Activated CD8-positive, alpha-beta T cell treated with anti-CD3 and anti-CD28 coated beads for 36 hours (primary cell): Measurements from ENCODE around the gene GRK6. TPM values are rescaled to one million over a fixed set of nuclear protein-coding genes. Genes with fewer than 3 reads are reported as not detected.

Experiments
- ATAC-seq: fragments of 200-7000 bp; cut with Tn5 transposase; one replicate; pipeline ENCODE4 v1.10.0; 2021; ENCODE audit warnings: mild to moderate bottlenecking, moderate library complexity
- CTCF ChIA-PET: fragments of 350-600 bp; sonication (Branson Sonifier 250); formaldehyde crosslinking; loops from one replicate; lab custom pipeline; 2021; ENCODE audit warnings: antibody characterized with exemption; lab: Charles Lee
- POLR2A ChIA-PET: fragments of 350-600 bp; sonication (Branson Sonifier 250); formaldehyde crosslinking; loops from one replicate; lab custom pipeline; 2021; ENCODE audit warnings: antibody characterized with exemption; lab: Charles Lee
- DNase-seq: peaks from one replicate; pipeline ENCODE4 v3.0.0-alpha.2; 2020
- H3K27ac Mint-ChIP-seq: one replicate; pipeline ENCODE4 v1.8.0; 2021; ENCODE audit warnings: mild to moderate bottlenecking, mixed read lengths
- H3K27me3 Mint-ChIP-seq: one replicate; pipeline ENCODE4 v1.8.0; 2021; ENCODE audit warnings: mixed read lengths
- H3K36me3 Mint-ChIP-seq: one replicate; pipeline ENCODE4 v1.8.0; 2021; ENCODE audit warnings: low read depth, mixed read lengths
- H3K4me1 Mint-ChIP-seq: one replicate; pipeline ENCODE4 v1.8.0; 2021; ENCODE audit warnings: low read depth, mixed read lengths
- H3K4me3 Mint-ChIP-seq: one replicate; pipeline ENCODE4 v1.8.0; 2021; ENCODE audit warnings: mild to moderate bottlenecking, moderate library complexity, mixed read lengths
- H3K9me3 Mint-ChIP-seq: one replicate; pipeline ENCODE4 v1.8.0; 2021; ENCODE audit warnings: mixed read lengths
- CTCF ChIP-seq: fragments of 200-600 bp; IDR thresholded peaks from one replicate; pipeline ENCODE4 v1.8.0; 2022; ENCODE audit warnings: antibody characterized with exemption, mild to moderate bottlenecking
- intact Hi-C: fragments of 100-400 bp; cut with micrococcal nuclease; formaldehyde crosslinking; loops from one replicate; pipeline ENCODE4 v1.10.0; 2022
- total RNA-seq, 2 experiments: library from RNA; stranded (reverse); gene quantifications; one replicate each; pipeline ENCODE4 v1.2.3, GENCODE V29; 2021

GRK6 gene
- total RNA-seq, 2 experiments from 2014 or later: 133 to 137 TPM

GRCh38 chr5:177467436-177467835 lies 41.0 kb downstream of the GRK6 start:
- Mint-ChIP-seq H3K27ac (no peak overlapping the region), H3K36me3 (peaks cover 67% of the 10 kb centered on the region)
- CTCF ChIA-PET: interaction anchor here (1.6 kb wide), 1 partner anchor 12 kb away, joined by 4 read pairs; no protein-coding TSS in a partner anchor

DNA sequence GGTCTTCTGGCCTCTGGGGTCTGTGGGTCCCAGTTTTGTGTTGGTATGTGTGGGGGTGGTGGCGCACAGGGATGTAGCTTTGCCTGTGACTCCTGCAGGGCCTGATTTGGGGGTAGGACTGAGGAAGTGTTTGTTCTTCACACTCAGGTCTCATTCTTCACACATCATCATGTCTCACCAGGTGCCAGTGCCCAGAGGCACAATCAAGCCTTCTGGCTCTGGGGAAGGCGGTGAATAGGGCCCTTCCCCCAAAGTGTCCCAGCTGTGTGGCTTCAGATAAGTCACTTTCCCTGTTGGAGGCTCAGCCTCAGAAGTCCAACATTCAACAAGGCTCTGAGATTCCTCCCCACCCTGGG lies 41.8 kb downstream of the GRK6 start:
- intact Hi-C loops: no loop called here
- Mint-ChIP-seq H3K9me3 (peaks cover 1% of the 10 kb centered on the region), H3K36me3 (peaks cover 65% of the 10 kb centered on the region), H3K27me3 (no peaks in the 10 kb centered on the region), H3K4me3 (no peak overlapping the region), H3K27ac (peak overlapping the region; percentile 32), H3K4me1 (peaks cover 22% of the 10 kb centered on the region)
- POLR2A ChIA-PET: interaction anchor here (0.6 to 22.8 kb wide), 4 partner anchors 14 to 82 kb away, joined by 3 to 294 read pairs (median 4); partner anchors contain the start of gene PRR7
- TF ChIP-seq CTCF: no peak
- no peak for ATAC-seq
- no peak for DNase-seq
- CTCF ChIA-PET: interaction anchor here (1.0 to 5.1 kb wide), 3 partner anchors 13 to 78 kb away, joined by 4 to 24 read pairs (median 4); no protein-coding TSS in a partner anchor

More at GRCh38 chr5:177467436-177467835, 41.0 kb downstream of the GRK6 start:
- no peak for ATAC-seq
- no peak for TF ChIP-seq CTCF
- POLR2A ChIA-PET: interaction anchor here (22.8 kb wide), 1 partner anchor 13 kb away, joined by 294 read pairs; the partner anchor contains the start of gene PRR7
- H3K4me1 Mint-ChIP-seq: peaks cover 25% of the 10 kb centered on the region
- H3K9me3 Mint-ChIP-seq: peaks cover 1% of the 10 kb centered on the region
- H3K27me3 Mint-ChIP-seq: no peaks in the 10 kb centered on the region
- intact Hi-C loops: no loop called here
- no peak overlapping the region for H3K4me3 Mint-ChIP-seq
- DNase-seq: no peak

DNA sequence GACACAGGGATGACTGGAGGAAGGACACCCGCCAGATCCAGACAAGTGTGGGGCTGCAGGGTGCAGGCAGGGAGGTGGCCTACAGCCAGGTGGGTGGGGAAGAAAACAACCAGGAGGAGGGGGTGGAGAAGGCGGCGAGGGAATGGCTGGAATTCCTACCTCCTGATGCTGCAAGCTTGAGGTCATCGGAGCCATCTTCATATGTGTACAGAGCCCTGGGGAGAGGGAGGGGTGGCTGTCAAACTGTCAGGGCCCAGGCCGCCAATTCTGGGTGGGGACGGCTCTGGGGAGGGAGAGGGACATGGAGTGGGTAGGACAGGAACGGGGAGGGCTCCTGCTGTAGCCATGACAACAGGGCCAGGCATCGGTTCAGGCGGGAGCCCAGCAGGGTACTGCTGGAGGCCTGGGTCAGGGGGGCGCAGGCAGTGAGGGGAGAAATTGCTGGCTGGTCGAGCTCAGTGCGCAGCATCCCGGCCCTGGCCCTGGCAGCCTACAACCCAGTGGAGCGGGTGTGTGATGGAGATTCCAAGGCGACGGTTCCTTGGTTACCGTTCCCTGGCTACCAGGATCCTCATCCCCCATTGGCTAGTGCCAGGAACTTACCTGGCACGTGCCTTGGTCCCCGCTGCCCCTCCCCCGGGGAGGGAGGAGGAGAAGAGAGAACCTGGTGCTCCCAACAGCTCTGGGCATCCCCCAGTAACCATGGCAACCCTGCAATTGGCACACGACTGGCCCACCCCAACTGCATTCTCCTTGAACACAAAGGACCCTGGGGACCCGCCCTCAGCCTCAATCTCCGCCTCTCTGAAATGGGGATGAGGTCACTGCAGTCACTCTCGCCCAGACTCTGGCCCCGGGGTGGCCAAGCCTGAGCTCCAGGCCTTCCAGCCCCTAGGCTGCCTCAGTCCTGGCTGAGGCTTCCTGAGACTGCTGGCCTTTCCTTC lies 42.5 kb downstream of the GRK6 start:
- H3K27ac Mint-ChIP-seq: peak overlapping the region; percentile 57
- POLR2A ChIA-PET: interaction anchor here (0.6 to 22.8 kb wide), 5 partner anchors 15 to 82 kb away, joined by 3 to 294 read pairs (median 4); partner anchors contain the start of gene PRR7

DNA sequence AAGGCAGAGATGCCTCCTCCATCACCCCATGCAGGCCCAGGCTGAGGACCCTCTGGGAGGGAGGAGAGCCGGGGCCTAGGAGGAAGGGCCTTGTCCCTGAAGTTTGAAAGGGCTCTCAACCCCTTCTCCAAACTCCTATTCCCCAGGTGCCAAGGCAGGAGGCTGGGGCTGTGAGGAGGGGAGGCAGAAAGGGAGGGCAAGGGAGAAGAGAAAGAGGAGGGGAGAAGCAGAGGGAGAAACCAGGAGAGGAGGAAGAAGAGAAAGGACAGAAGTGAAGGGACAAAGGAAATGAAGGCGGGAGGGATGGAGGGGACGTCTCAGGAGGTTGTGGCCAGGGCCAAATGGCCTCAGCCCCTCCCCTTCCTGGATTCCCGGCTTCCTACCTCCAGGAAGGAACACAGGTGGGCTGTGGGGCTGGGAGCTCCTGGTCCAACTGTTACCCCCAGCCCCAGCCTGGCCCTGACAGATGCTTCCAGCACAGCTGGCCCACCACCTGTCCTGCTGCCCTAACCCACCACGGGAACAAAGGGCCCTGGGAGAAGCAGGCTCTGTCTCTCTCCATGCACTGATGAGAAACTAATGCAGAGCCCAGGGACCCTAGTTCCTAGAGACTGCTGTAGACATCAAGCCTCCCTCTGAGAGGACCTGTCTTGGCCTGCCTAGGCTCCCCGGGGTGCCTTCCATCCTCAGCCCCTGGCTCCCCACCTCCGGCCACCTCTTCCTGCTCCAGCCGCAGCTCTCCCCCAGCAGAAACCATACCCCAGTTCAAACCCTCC lies 43.5 kb downstream of the GRK6 start:
- DNase-seq (no peak), ATAC-seq (no peak)
- Mint-ChIP-seq H3K36me3 (peaks cover 59% of the 10 kb centered on the region), H3K9me3 (peaks cover 1% of the 10 kb centered on the region), H3K27me3 (no peaks in the 10 kb centered on the region), H3K4me1 (peaks cover 32% of the 10 kb centered on the region), H3K4me3 (peak overlapping the region; percentile 1), H3K27ac (peak overlapping the region; percentile 91)
- TF ChIP-seq CTCF: no peak
- ChIA-PET POLR2A (interaction anchor here (1.5 to 22.8 kb wide), 4 partner anchors 16 to 32 kb away, joined by 4 to 294 read pairs (median 67); partner anchors contain the start of genes PDLIM7 and PRR7), CTCF (interaction anchor here (0.9 to 5.1 kb wide), 5 partner anchors 13 to 160 kb away, joined by 3 to 24 read pairs (median 4); partner anchors contain the start of gene PDLIM7)
- intact Hi-C loops: no loop called here

More for the DNA sequence above, 42.5 kb downstream of the GRK6 start:
- DNase-seq (peak; percentile 28), ATAC-seq (no peak)
- no peak for TF ChIP-seq CTCF
- Mint-ChIP-seq H3K36me3 (peaks cover 60% of the 10 kb centered on the region), H3K4me1 (peaks cover 24% of the 10 kb centered on the region), H3K27me3 (no peaks in the 10 kb centered on the region), H3K9me3 (peaks cover 1% of the 10 kb centered on the region), H3K4me3 (no peak overlapping the region)
- intact Hi-C loops: no loop called here
- CTCF ChIA-PET: interaction anchor here (0.9 to 5.1 kb wide), 6 partner anchors 12 to 159 kb away, joined by 4 to 24 read pairs (median 4); no protein-coding TSS in a partner anchor
